ENCODE results near the gene GRIP1.
A peak's percentile ranks its signal among the peaks of the same experiment; 100 is the strongest.

Gene GRIP1

DNA sequence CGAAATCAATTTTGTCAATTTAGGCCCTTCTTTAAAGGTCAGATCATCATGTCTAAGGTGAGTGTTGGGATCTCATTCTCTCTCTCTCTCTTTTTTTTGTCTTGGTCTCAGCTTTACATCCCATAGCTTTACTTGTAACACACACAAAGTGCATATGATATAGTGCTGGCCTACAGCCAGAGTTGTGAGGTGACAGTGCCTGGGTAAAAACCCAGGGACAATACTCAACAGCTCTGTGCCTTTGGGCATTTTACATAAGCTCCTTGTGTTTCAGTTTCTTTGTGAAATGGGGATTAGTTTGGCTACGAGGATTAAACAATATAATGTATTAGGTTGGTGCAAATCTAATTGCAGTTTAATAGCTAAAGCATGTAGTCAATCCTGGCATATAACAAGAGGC is 40.2 kb downstream of the GRIP1 start:
- DNase-seq, result no peak

DNA sequence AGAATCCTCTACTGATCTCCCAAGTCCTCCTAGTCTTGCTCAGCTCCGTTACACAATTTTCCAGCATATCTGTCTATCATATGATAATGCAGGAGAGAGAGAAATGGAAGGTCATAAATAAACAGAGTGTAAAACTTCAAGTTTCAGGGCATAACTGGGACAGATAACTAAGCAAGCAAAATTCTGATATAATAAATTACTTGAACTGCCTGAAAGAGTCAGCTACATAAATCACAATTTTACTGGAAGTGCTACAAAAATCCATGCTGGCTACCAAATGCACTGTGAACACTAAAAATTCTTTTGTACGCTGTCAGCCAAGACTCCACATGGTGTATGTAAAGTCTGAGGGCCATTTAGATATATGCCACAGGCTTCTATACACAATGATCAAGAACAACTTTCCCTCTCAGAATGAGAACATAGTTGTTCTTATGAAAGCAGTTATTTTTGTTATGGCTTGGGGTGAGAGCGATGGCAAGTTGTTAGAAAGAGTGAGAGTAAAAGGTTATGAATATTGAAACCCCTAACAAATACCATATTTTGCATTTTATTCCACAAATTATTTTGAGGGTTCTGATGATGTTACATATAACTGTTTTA is 41.1 kb downstream of the GRIP1 start:
- DNase-seq, result no peak

DNA sequence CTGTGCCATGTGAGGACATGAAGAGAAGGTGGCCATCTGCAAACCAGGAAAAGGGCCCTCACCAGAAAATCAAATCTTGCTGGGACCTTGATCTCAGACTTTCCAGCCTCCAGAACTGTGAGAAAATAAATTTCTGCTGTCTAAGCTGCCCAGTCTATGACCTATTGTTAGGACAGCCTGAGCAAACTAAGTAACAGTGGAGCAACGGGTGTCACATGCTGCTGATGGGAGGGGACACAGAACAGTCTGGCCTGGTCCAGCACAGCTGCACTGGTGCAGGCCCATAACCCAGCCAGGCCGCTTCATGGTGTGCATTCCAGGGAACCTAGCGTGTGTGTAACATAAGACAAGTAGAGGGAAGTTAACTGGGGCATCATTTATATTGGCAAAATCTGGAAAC is 42.1 kb downstream of the GRIP1 start:
- DNase-seq, result no peak

DNA sequence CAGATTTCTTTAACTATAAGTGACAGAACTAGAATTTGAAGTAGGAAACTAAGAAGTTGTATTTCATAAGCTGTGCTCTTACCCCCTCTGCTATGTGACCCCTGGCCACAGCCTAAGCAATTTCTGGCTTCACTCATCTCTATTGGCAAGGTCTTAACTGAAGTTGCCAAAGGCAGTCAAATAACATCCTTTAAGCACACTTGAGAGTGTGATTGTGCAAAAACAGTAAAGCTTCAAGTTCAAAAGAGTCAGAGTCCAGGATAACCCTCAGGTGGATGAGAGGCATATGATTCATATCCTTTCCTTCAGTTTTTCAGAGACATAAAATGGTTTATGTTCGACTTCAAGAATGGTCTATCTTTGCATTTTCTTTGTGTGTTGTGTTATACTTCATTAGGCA is 45.2 kb downstream of the GRIP1 start:
- DNase-seq, result no peak

DNA sequence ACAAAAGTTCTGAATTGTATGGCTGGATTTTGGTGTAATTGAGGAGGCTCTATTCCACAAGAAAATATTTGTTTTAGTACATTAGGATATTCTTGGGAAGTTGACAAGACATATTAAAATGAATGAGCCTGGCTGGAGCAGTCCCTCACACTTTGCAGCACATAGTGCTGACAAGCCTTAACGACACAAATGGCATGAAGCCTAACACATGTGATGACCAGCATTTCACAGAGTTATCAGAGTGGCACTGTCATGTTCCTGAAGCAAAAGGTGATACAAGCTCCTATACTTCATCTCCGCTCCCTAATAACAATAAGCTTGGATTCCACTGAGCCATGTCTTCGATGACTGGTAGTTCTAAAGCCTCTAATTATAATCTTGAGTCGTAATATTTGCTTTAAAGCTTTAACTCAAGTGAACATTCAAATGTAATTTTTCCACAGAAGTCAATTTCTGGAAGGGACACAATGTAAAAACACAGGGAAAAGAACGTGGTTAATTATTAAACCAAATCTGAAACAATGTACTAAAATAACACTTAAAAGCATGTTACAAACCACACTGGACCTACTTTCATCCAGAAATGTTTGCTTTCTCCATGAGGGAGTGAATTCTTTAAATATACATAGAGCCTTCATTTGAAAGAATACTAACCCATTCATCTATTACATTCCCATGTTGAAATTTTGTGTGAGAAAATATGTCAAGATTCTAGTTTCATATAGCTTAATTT is 49.6 kb downstream of the GRIP1 start:
- no peak for DNase-seq

DNA sequence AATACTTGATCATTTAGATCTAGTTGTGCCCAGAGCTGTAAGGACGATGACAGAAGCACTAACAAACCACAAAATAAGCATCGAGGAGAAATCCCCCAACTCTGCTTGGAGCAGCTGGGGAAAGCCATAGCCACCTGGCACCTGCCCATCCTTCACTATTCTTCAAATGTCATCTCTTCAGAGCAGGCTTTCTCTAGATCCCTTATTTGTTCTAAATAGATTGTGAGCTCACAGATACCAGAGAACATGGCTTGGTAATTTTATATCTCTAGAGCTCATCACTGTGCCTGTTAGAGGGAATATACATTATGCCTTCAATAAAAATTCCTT is 50.9 kb downstream of the GRIP1 start:
- no peak for DNase-seq

DNA sequence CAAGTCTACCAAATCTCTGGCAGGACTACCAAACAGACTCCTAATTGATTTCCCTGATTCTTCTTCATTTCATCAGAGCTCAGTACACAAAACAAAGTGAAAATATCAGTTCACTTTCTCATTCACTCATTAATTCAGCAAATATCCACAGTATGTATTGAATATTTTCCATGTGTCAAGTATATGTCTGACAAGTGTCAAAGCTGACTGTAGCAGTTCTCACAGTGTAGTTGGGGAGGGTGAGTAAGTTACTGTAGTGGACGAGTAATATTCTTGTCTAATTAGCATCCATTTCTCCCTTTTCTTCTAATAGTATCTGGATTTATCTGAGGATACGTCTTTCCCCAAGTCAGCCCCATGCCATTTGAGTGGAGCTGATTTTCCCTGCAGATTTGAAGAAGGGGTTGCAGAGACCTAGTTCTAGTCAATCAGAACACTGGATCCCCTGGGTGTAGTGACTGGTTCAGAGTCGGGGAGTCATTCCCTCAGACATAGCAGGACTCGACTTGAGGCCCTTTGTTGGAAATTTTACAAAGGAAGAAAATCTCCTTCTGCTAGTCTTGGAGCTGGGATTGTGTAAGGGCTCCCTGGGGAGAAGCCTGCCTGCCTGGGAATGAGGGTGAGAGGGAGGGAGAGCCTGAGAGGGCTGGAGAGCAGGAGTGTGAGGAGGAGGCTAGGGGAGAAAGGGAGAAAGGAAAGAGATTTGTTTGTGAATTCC is 51.4 kb downstream of the GRIP1 start:
- DNase-seq, result peak; percentile 31

DNA sequence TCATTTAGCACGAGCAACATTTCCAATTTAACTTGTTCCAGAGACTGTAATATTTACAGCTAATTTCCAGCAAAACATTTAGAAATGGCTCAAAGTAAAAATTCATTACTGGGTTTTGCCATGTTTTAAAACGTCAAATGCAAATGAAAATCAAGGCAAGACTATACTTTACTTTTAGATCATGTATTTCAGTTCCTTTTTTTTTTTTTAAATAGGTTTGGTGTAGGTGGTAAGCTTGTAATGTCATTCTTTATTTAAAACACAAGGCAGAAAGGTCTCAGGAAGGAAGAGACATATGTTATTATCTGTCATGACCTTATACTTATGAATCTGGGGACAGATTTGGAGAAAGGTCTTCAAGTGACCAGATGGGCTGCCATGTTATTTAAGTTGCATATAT is 54.1 kb downstream of the GRIP1 start:
- DNase-seq, result no peak

DNA sequence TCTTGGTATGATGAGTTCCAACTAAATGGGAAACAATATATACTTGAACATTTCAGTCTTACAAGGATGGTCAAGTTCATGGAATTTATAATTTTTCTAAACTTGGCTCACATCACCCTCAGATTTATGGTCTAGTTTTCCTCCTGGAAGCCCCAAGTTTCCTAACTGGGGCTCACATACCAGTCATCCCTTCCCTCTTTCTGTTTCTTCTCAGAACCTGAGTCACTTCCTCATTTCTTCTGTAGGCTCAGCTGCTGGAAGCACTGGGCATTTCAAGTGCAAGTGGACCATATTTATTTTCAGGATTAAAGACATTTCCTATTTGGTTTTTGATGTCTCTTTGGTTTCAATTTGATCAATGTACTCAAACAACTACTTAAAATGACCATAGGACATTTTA is 55.4 kb downstream of the GRIP1 start:
- no peak for DNase-seq

DNA sequence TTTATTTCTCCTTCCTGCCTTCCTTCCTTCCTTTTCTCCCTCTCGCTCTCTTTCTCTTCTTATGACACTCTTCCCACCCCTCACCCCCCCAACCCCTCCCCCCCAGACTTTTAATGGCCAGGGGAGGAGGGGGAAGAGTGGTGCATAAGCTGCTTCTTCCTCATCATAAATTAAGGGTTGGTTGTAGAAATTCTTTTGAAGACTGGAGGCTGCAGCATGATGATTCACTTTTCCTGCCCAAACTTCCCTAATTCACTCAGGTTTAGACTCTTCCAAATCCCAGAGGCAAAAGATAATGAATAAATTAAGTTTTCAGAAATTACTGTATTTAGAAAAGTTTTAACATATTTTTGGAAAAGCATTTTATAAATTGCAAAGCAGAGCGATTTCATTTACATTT is 58.2 kb downstream of the GRIP1 start:
- no peak for DNase-seq

DNA sequence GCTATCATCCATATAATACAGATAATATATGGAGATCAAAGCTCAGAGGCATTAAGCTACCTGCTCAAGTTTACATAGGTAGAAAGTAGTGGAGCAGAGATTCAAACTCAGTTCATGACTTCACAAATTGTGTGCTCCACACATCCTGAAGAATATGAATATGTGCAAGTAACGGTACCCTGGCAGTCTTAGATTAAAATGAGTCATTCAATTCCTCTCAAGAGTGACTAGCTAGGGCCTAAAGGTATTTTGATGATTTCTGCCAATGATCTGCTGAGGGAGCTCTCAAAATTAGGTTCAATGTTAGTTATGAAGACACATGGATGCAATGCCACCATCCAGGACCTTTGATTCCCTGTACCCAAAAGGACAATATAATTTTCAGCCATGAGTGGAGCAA is 58.9 kb downstream of the GRIP1 start:
- no peak for DNase-seq

DNA sequence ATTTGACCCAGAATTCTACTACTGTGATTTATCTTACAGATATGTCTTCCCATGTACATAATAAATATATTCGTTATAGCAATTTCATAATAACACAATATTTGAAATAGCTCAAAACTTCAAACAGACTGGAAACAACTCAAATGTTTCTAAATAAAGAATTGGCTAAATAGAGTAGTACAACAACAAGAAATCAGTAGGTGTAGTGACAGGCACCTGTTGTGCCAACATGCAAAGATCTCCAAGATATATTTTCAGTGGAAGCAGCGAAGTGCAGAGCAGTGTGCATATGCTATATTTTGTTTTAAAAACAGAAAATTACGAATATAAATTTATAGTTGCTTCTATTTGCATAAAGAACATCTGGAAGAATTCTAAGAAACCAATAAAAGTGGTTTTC is 60.9 kb downstream of the GRIP1 start:
- no peak for DNase-seq

DNA sequence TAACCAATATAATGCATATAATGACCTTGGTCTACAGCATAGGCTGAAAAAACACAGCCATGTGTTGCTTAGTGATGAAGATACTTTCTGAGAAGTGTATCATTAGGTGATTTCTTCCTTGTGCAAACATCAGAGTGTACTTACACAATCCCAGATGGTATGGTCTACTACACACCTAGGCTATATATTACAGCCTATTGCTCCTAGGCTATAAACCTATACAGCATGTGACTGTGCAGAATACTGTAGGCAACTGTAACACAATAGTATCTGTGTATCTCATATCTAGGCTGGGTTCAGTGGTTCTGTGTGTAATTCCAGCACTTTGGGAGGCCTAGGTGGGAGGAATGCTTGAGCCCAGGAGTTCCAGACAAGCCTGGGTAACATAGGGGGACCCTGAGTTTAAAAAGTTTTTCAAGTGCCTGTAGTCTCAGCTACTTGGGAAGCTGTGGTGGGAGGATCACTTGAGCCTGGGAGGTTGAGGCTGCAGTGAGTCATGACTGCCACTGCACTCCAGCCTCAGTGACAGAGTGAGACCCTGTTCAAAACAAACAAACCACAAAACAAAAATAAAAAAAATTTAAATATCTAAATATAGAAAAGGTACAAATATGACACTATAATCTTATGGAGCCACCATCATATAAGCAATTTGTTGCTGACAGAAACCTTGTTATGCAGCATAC is 66.6 kb downstream of the GRIP1 start:
- DNase-seq, result no peak

DNA sequence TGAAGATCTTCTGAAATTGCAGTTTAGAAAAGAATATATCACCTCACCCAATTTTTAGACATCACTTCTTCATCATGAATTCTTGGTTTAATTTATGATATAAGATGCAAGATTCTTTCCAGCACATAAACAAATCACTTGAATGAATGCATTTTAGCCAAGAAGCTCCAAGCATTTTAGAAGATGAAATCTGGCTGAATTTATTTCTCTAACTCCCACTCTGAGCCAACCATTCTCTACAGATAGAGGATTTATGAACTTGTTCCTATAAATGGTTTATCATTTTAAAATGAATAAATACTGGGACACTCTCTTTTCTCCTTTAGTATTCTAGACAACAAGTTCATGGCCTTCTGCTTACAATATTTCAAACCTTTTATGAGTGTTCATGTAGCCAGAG is 71.7 kb downstream of the GRIP1 start:
- no peak for DNase-seq

DNA sequence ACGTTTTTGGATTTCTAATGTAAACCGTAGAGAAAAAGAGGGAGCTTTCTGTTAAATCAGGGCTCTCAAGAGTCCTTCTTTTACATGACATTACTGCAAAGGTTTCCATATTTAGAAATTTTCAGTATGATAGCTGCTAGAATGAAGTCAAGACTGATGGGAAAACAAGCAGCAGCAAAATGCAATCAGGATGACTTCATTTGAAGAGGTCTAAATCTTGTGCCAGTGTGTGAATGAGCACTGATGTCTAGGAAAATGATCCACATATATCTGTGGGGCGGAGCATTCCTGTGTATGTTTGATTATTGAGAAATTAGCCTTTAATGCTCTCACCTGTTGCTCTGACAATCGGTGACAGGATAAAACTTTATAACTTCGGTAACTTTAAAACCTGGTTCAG is 73.6 kb downstream of the GRIP1 start:
- DNase-seq, result no peak

DNA sequence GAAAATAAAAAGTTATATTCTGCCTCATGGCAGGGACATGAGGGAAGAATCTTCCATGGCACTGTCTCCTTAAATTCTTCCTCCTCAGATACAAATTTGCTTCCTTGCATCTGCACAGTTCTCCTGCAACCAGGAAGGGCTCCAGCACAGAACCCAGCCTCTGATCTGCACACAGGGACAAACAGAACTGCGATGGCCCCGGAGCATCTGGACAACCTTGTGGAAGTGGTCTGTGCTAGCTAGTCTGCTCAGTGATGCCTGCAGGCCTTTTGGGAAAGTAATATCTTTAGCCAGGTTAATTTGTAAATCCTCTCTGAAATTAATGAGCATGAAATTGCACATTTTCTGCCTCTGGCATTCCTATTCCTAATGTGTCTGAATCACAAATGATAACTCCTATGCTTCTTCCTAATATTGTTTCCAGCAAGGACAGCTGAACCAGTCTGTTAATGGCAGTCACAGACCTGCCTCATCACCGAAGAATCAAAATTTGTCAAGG is 74.8 kb downstream of the GRIP1 start:
- no peak for DNase-seq

DNA sequence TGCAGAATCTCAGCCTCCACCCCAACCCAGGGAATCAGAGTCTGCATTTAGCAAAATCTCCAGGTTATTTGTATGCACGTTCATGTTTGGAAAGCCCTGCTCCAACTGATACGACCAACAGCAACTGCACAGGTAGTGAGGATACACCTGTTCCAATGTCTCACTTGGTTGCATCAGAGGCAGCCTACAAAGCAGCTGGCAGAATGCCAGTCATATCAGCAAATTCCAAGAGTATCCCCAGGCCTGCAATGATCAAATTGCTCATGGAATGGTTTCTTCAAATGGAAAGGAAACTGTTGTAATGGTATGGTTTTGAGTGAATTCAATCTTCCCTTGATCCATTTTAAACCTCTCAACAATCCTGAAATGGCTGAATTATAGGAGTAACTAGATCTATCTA is 75.4 kb downstream of the GRIP1 start:
- DNase-seq, result no peak

DNA sequence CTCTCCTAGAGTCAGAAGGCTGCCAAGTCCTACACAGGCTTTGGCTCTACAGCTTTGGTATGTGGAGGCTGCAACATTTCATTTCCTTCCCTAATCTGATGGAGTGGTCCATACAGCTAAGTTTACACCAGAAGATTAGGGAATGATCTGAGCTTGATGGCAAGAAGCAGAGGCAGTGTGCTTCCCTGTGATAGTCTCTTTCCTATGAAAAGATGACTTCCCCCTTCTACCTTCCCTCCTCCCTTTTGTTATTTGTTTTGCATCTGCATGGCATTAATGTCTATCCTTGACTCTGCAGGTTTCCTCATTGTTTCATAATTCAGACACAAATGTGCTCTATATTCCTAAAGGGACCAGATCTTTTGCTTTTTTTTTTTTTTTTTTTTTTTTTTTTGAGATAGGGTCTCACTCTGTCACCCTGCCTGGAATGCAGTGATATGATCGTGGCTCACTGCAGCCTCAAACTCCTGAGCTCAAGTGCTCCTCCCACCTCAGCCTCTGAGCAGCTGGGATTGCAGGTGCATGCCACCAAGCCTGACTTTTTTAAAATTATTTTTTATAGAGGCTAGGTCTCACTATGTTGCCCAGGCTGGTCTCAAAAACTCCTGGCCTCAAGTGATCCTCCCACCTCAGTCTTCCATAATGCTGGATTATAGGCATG is 76.3 kb downstream of the GRIP1 start:
- DNase-seq, result no peak

DNA sequence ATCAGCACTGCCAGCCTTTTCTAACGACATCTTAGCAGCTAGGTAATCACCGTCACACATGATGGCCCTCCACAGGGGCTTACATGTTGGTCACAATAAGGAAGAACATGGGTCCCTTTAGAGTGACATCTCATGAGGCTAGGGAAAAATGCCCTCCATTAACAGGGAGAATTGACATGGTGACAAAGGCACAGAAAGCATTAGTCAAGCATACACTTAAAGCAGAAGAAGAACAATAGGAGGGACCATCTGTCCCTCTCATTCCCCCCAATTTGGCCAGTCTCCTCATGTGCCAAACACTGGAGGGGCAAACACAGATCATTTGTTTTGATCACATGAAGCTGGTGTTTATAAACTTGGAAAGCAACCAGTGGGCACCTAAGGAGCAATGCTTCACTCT is 78.0 kb downstream of the GRIP1 start:
- peak; percentile 74 for DNase-seq

DNA sequence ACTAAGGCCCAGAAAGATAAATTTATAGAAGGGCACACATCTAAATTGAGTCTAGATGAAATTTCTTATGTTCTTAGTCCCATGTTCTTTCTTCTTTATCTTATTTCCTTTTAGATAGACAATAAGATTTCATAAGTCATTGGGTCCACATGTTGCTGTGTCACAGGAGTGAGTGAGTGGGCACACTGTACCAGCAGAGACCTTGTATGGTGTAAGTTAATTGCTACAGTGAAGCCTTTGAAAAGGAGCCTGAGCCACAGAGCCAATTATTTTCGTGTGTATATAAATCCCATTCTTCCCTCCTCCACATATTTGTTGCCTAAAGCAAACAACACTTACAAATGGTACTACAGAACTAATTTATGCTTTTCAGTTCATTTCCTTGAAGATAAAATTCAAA is 79.1 kb downstream of the GRIP1 start:
- DNase-seq, result no peak

DNA sequence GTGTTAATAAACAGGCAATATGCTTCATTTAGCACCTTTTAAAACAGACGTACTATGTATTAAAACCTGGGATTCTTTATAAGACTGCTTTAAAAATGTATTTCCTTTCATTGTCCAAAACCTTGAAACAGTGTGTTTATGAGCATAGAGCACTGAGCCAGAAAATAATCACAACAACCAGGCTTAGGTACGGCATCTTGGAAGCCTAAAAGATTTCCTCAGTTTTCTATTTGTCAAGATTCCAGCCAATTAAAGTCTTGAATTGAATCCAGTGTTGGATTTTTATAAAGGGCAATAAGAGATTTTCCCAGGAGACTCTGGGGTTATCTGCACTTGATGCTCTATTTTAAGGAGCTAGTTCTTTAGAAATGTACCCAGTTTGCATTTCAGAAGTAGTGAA is 80.3 kb downstream of the GRIP1 start:
- no peak for DNase-seq

DNA sequence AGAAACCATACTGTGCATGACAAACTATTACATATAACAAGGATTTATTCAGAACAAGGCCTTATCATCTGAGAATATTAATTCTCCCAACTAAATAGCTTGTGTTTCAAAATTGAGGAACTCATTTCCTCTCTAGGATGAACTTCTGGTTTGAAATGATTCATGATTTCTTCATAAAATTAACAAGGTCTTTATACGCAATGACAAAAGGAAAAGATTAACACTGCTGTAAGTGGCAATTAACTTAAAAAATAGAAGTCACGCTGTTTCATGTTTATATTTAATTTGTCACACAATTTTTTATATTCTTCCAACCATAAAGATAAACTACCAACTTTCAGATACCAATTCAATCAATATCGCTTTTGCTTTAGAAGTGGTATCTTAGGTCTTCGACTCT is 80.8 kb downstream of the GRIP1 start:
- DNase-seq, result no peak

DNA sequence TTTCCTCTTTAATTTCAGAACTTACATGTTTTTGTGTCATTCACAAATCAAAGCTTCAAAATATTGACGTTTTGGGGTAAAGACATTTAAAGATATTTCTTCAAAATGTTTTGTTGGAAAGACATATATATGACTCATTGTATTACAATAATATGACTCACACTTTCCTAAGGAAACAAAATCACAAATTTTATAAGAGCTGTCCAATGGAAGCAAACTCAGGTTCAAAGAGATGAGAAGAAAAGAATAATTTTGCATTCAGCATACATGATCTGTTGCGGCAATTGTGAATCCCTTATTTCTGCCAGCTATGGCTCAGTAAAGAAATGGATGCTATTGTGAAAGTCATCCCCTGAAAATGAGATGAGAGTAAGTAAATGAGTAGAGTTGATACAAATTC is 82.7 kb downstream of the GRIP1 start:
- DNase-seq, result no peak
